ENCODE data around the gene GLRX.

The GLRX gene

GRCh38 chr5:95780597-95780996, 41.9 kb downstream of the GLRX start:
- no peak for DNase-seq (ENCODE audit: low read depth in 2 of 2)

- no peak for DNase-seq (ENCODE audit: low read depth in 2 of 2)
These were observed 42.9 kb downstream of the GLRX start for GRCh38 chr5:95779611-95780010.

- no peak for DNase-seq (ENCODE audit: low read depth in 2 of 2)
These were observed 43.7 kb downstream of the GLRX start for GRCh38 chr5:95778713-95779436.

GRCh38 chr5:95777441-95777840, 45.1 kb downstream of the GLRX start:
- DNase-seq (ENCODE audit: low read depth in 2 of 2): no peak

GRCh38 chr5:95773335-95774059, 49.0 kb downstream of the GLRX start:
- no peak for DNase-seq (ENCODE audit: low read depth in 2 of 2)

- DNase-seq (ENCODE audit: low read depth in 2 of 2): no peak
These were observed 50.6 kb downstream of the GLRX start for GRCh38 chr5:95771892-95772291.

- no peak for DNase-seq (ENCODE audit: low read depth in 2 of 2)
These were observed 51.5 kb downstream of the GLRX start for GRCh38 chr5:95770830-95771708.

- no peak for DNase-seq (ENCODE audit: low read depth in 2 of 2)
These were observed 53.8 kb downstream of the GLRX start for GRCh38 chr5:95768731-95769130.

- DNase-seq (ENCODE audit: low read depth in 2 of 2): no peak
These were observed 58.6 kb downstream of the GLRX start for GRCh38 chr5:95763941-95764340.
